ENCODE data around the gene WNT7B. TPM values are rescaled to one million over a fixed set of nuclear protein-coding genes. Genes with fewer than 3 reads are reported as not detected.

The WNT7B gene
- total and polyA plus RNA-seq, 2 of the 8 experiments (the other 6 are each of a cell fraction or from before 2014, with no cell fraction given) = 0.14 to 0.24 TPM

DNA sequence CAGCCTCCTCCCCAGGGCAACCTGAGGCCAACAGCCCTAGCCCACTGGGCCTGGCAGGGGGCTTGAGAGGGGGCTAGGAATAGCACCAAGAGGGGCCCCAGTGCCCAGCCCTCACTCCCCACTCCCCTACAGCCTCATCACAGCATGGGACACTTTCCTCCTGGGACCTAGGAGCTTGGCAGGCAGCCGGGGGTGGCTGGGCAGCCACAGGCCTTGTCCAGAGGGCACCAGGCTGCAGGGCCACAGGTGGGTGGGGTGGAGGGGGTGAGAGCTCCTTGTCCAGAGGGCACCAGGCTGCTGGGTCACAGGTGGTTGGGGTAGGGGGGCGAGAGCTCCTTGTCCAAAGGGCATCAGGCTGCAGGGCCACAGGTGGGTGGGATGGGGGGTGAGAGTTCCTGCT lies 61.8 kb downstream of the WNT7B start (continued):
- TF ChIP-seq CHD7 (IDR thresholded peaks at IDR 0.05; ENCODE audit: insufficient replicate concordance, low read length) = no peak
- TF ChIP-seq HDAC2 (IDR thresholded peaks at IDR 0.05; ENCODE audit: borderline replicate concordance in 1 of 2, low read depth in 2 of 2, low read length in 2 of 2) = no peak
- TF ChIP-seq EZH2 (IDR thresholded peaks at IDR 0.05; ENCODE audit: low read depth, low read length, severe bottlenecking) = no peak
- TF ChIP-seq, protein P1, sequence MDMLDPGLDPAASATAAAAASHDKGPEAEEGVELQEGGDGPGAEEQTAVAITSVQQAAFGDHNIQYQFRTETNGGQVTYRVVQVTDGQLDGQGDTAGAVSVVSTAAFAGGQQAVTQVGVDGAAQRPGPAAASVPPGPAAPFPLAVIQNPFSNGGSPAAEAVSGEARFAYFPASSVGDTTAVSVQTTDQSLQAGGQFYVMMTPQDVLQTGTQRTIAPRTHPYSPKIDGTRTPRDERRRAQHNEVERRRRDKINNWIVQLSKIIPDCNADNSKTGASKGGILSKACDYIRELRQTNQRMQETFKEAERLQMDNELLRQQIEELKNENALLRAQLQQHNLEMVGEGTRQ (IDR thresholded peaks at IDR 0.05; ENCODE audit: low read length) = no peak
- no peak for TF ChIP-seq CTBP2 (IDR thresholded peaks at IDR 0.05; ENCODE audit: borderline replicate concordance, insufficient read depth, insufficient read length, low read length)
- no peak for TF ChIP-seq POU5F1 (IDR thresholded peaks at IDR 0.05; ENCODE audit: low read depth, low read length)
- TF ChIP-seq NANOG (IDR thresholded peaks at IDR 0.05; ENCODE audit: insufficient read depth, low read depth, low read length, poor library complexity, severe bottlenecking) = no peak
- no peak for TF ChIP-seq CHD2 (IDR thresholded peaks at IDR 0.05; ENCODE audit: low read length)
- no peak for TF ChIP-seq RXRA (IDR thresholded peaks at IDR 0.05; ENCODE audit: insufficient read depth, low read depth, low read length)
